ENCODE data around the gene SIGLEC1. TPM values are rescaled to one million over a fixed set of nuclear protein-coding genes. Genes with fewer than 3 reads are reported as not detected.
A peak's percentile ranks its signal among the peaks of the same experiment; 100 is the strongest.

Gene SIGLEC1
- total and polyA plus RNA-seq, 2 of the 4 experiments (the other 2 are of a cell fraction) = not detected

GRCh38 chr20:3760655-3761348 lies 48.4 kb upstream of the SIGLEC1 start (continued):
- TF ChIP-seq MAZ (IDR thresholded peaks at IDR 0.05; ENCODE audit: borderline replicate concordance, low read depth, low read length) (no peak), POLR2A (IDR thresholded peaks at IDR 0.05; ENCODE audit: low read depth, low read length) (no peak)

DNA sequence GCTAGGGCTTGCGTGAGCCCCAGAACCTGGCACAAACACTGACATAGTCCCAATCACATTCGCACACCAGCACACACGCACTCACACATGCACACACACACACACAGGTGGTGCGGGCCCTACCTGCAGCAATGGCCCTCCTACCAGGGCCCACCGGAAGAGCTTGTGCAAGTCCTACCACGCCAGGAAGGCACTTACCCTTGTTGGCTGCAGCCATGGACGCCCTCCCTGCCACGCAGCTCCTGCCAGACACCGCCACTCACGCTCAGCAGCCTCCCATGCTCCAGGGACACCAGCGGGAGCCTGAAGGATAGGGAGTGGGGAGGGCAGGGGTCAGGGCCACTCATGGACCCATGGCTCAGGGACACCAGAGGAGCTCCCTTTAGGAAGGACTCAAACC lies 47.5 kb upstream of the SIGLEC1 start:
- Histone ChIP-seq H3K23ac (ENCODE audit: low read depth, low read length) (no peak overlapping the region), H3K4me3 (ENCODE audit: insufficient read depth, low read depth, low read length) (no peak overlapping the region), H4K20me1 (ENCODE audit: insufficient read depth, low read length) (peaks cover 9% of the 10 kb centered on the region; the same call in 1 of the 2 replicates), H2BK20ac (ENCODE audit: low read depth, low read length) (no peak overlapping the region), H3K56ac (ENCODE audit: extremely low read depth, insufficient read depth, low read length) (no peak overlapping the region), H4K8ac (ENCODE audit: low read depth in 2 of 2, low read length in 2 of 2) (no peak overlapping the region), H3K18ac (ENCODE audit: low read depth, low read length) (no peak overlapping the region), H3K27me3 (ENCODE audit: control insufficient read depth, insufficient read depth, low read length) (no peaks in the 10 kb centered on the region), H3K4me1 (ENCODE audit: control insufficient read depth, insufficient read depth, low read length) (no peaks in the 10 kb centered on the region; the same call in 1 of the 2 replicates), H2AK9ac (replicated peaks; ENCODE audit: low read depth, low read length, poor library complexity) (no peak overlapping the region), H4K5ac (ENCODE audit: low read depth, low read length) (no peak overlapping the region), H3K9me1 (ENCODE audit: insufficient read depth, low read length) (peaks cover 5% of the 10 kb centered on the region), H3K4me2 (ENCODE audit: low read depth, low read length) (no peak overlapping the region), H3K27ac (ENCODE audit: insufficient read depth, low read length) (no peak overlapping the region), H3K4ac (ENCODE audit: low read depth, low read length) (no peak overlapping the region), H2AFZ (replicated peaks; ENCODE audit: low read length, poor library complexity) (peak overlapping the region; percentile 7), H2AK5ac (ENCODE audit: low read depth, low read length) (no peak overlapping the region), H3K79me1 (ENCODE audit: low read depth in 1 of 2, low read length in 2 of 2) (peaks cover 3 to 28% of the 10 kb centered on the region in 2 experiments; a peak in 3 of 4 replicates), H3K9ac (ENCODE audit: low read depth, low read length) (no peak overlapping the region), H4K91ac (ENCODE audit: insufficient read depth, low read depth, low read length) (no peak overlapping the region), H2BK15ac (ENCODE audit: low read depth, low read length) (no peak overlapping the region), H2BK5ac (ENCODE audit: low read depth, low read length, poor library complexity, severe bottlenecking) (no peak overlapping the region), H3K14ac (replicated peaks; ENCODE audit: low read depth, low read length) (no peak overlapping the region), H3K9me3 (ENCODE audit: control insufficient read depth, insufficient read depth, low read length) (no peaks in the 10 kb centered on the region), H3K36me3 (ENCODE audit: control insufficient read depth, insufficient read depth, low read length) (peaks cover 9% of the 10 kb centered on the region; the same call in 1 of the 2 replicates), H2BK120ac (ENCODE audit: low read depth, low read length) (no peak overlapping the region)
- intact Hi-C loops (cut with micrococcal nuclease) = no loop called here
- dilution Hi-C loops (cut with HindIII; ENCODE audit: low sequenced_read_pairs, unreplicated experiment) = no loop called here
- TF ChIP-seq CHD1 (IDR thresholded peaks at IDR 0.05; ENCODE audit: low read depth, low read length) (no peak), POLR2A (IDR thresholded peaks at IDR 0.05; ENCODE audit: low read depth, low read length) (no peak), RCOR1 (IDR thresholded peaks at IDR 0.05; ENCODE audit: insufficient replicate concordance, low read length) (no peak)
- TF ChIP-seq, protein P1, sequence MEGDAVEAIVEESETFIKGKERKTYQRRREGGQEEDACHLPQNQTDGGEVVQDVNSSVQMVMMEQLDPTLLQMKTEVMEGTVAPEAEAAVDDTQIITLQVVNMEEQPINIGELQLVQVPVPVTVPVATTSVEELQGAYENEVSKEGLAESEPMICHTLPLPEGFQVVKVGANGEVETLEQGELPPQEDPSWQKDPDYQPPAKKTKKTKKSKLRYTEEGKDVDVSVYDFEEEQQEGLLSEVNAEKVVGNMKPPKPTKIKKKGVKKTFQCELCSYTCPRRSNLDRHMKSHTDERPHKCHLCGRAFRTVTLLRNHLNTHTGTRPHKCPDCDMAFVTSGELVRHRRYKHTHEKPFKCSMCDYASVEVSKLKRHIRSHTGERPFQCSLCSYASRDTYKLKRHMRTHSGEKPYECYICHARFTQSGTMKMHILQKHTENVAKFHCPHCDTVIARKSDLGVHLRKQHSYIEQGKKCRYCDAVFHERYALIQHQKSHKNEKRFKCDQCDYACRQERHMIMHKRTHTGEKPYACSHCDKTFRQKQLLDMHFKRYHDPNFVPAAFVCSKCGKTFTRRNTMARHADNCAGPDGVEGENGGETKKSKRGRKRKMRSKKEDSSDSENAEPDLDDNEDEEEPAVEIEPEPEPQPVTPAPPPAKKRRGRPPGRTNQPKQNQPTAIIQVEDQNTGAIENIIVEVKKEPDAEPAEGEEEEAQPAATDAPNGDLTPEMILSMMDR (conservative IDR thresholded peaks at IDR 0.05; ENCODE audit: low read depth, low read length) = no peak
- in situ Hi-C loops (cut with MboI; ENCODE audit: low sequenced_read_pairs) = no loop called here
- POLR2A ChIA-PET (ENCODE audit: unreplicated experiment) = interaction anchor here (1.2 kb wide), 1 partner anchor 9 kb away, joined by 3 read pairs; no protein-coding TSS in a partner anchor
- BruUV-seq (replicated peaks) = no TSS peak
- WGBS, 2 experiments (ENCODE audit: extremely low coverage in 2 of 2, insufficient read length in 1 of 2) = 100% methylated on average over 2 of the region's 11 CpGs; no CpG with 5 or more reads in 1 of the 2 experiments
- ATAC-seq (ENCODE audit: low read depth) (no peak), DNase-seq (no peak)
- CTCF ChIA-PET = no interaction called here

Measured in IMR-90 (cell line).